Measurements from ENCODE around the gene MESP1.
A peak's percentile ranks its signal among the peaks of the same experiment; 100 is the strongest.

The MESP1 gene

GRCh38 chr15:89732451-89733172 is 18.4 kb downstream of the MESP1 start:
- Histone ChIP-seq H2BK12ac (ENCODE audit: low read length) (no peak overlapping the region), H3K14ac (ENCODE audit: low read length) (no peak overlapping the region), H2BK120ac (ENCODE audit: low read depth, low read length) (no peak overlapping the region), H3K79me1 (ENCODE audit: low read depth, low read length) (no peaks in the 10 kb centered on the region), H3K9me3 (replicated peaks in 1 of 2; ENCODE audit: control insufficient read depth in 2 of 2, insufficient read depth in 1 of 2, low read depth in 1 of 2, low read length in 2 of 2) (no peaks in the 10 kb centered on the region), H3K4ac (ENCODE audit: low read length) (no peak overlapping the region), H4K91ac (ENCODE audit: low read depth, low read length, poor library complexity) (no peak overlapping the region), H3K27ac (replicated peaks; ENCODE audit: low read length) (no peak overlapping the region), H2AK5ac (ENCODE audit: low read depth, low read length) (no peak overlapping the region), H2BK5ac (ENCODE audit: low read length) (no peak overlapping the region), H3K18ac (ENCODE audit: low read length) (no peak overlapping the region), H2AFZ (ENCODE audit: low read length) (no peak overlapping the region), H3K9ac (ENCODE audit: low read depth, low read length, poor library complexity) (peak overlapping the region; percentile 72), H3K23ac (ENCODE audit: low read depth, low read length, poor library complexity) (no peak overlapping the region), H3K36me3 (replicated peaks in 1 of 2; ENCODE audit: control insufficient read depth in 2 of 2, insufficient read depth in 2 of 2, low read length in 2 of 2) (no peaks in the 10 kb centered on the region), H3K4me1 (ENCODE audit: control insufficient read depth in 2 of 2, insufficient read depth in 1 of 2, low read depth in 1 of 2, low read length in 2 of 2) (no peaks in the 10 kb centered on the region), H4K8ac (ENCODE audit: low read depth, low read length) (no peak overlapping the region), H3K27me3 (ENCODE audit: control insufficient read depth in 3 of 3, insufficient read depth in 3 of 3, low read depth in 1 of 3, low read length in 3 of 3) (peaks cover 0 to 47% (median 0%) of the 10 kb centered on the region in 3 experiments), H2BK15ac (ENCODE audit: low read length) (no peak overlapping the region), H3K4me2 (ENCODE audit: insufficient read depth, low read length, poor library complexity, severe bottlenecking) (no peak overlapping the region), H3K4me3 (ENCODE audit: low read length in 2 of 2) (no peak overlapping the region)
- no CpG with 5 or more reads among the region's 8 CpGs for WGBS, 2 donors (ENCODE audit: extremely low coverage in 2 of 2, insufficient read length in 2 of 2, insufficient replicate concordance in 1 of 2)
- DNase-seq (ENCODE audit: low spot score): no peak

- H3K4me2 ChIP-seq (ENCODE audit: insufficient read depth, low read length, poor library complexity, severe bottlenecking): no peak overlapping the region
- no peaks in the 10 kb centered on the region for H3K79me1 ChIP-seq (ENCODE audit: low read depth, low read length)
- no peak overlapping the region for H3K4ac ChIP-seq (ENCODE audit: low read length)
- H3K4me1 ChIP-seq (ENCODE audit: control insufficient read depth in 2 of 2, insufficient read depth in 1 of 2, low read depth in 1 of 2, low read length in 2 of 2): no peaks in the 10 kb centered on the region
- no peak overlapping the region for H4K8ac ChIP-seq (ENCODE audit: low read depth, low read length)
- no peak overlapping the region for H4K91ac ChIP-seq (ENCODE audit: low read depth, low read length, poor library complexity)
- no peak overlapping the region for H2AK5ac ChIP-seq (ENCODE audit: low read depth, low read length)
- no peak overlapping the region for H2AFZ ChIP-seq (ENCODE audit: low read length)
- no peak overlapping the region for H3K18ac ChIP-seq (ENCODE audit: low read length)
- no peak overlapping the region for H3K4me3 ChIP-seq (ENCODE audit: low read length in 2 of 2)
- H2BK12ac ChIP-seq (ENCODE audit: low read length): no peak overlapping the region
- no peak overlapping the region for H2BK120ac ChIP-seq (ENCODE audit: low read depth, low read length)
- no peak overlapping the region for H3K27ac ChIP-seq (replicated peaks; ENCODE audit: low read length)
- no peak overlapping the region for H3K9ac ChIP-seq (ENCODE audit: low read depth, low read length, poor library complexity)
- H2BK15ac ChIP-seq (ENCODE audit: low read length): no peak overlapping the region
- no peak overlapping the region for H3K14ac ChIP-seq (ENCODE audit: low read length)
- DNase-seq (ENCODE audit: low spot score): no peak
- peaks cover 0 to 50% (median 0%) of the 10 kb centered on the region in 3 experiments for H3K27me3 ChIP-seq (ENCODE audit: control insufficient read depth in 3 of 3, insufficient read depth in 3 of 3, low read depth in 1 of 3, low read length in 3 of 3)
- no peaks in the 10 kb centered on the region for H3K9me3 ChIP-seq (replicated peaks in 1 of 2; ENCODE audit: control insufficient read depth in 2 of 2, insufficient read depth in 1 of 2, low read depth in 1 of 2, low read length in 2 of 2)
- H3K36me3 ChIP-seq (replicated peaks in 1 of 2; ENCODE audit: control insufficient read depth in 2 of 2, insufficient read depth in 2 of 2, low read length in 2 of 2): no peaks in the 10 kb centered on the region
- peak overlapping the region; percentile 27 for H3K23ac ChIP-seq (ENCODE audit: low read depth, low read length, poor library complexity)
- H2BK5ac ChIP-seq (ENCODE audit: low read length): no peak overlapping the region
- no CpG with 5 or more reads among the region's 5 CpGs for WGBS, 2 donors (ENCODE audit: extremely low coverage in 2 of 2, insufficient read length in 2 of 2, insufficient replicate concordance in 1 of 2)
Measured at GRCh38 chr15:89731275-89731674, 19.8 kb downstream of the MESP1 start.

GRCh38 chr15:89728254-89728653 is 22.8 kb downstream of the MESP1 start:
- no CpG with 5 or more reads among the region's 2 CpGs for WGBS, 2 donors (ENCODE audit: extremely low coverage in 2 of 2, insufficient read length in 2 of 2, insufficient replicate concordance in 1 of 2)
- Histone ChIP-seq H2BK120ac (ENCODE audit: low read depth, low read length) (no peak overlapping the region), H3K9me3 (replicated peaks in 1 of 2; ENCODE audit: control insufficient read depth in 2 of 2, insufficient read depth in 1 of 2, low read depth in 1 of 2, low read length in 2 of 2) (peaks cover 0 to 3% of the 10 kb centered on the region in 2 donors), H3K18ac (ENCODE audit: low read length) (no peak overlapping the region), H3K27me3 (ENCODE audit: control insufficient read depth in 3 of 3, insufficient read depth in 3 of 3, low read depth in 1 of 3, low read length in 3 of 3) (peaks cover 0 to 32% (median 0%) of the 10 kb centered on the region in 3 experiments), H3K79me1 (ENCODE audit: low read depth, low read length) (no peaks in the 10 kb centered on the region), H3K4ac (ENCODE audit: low read length) (no peak overlapping the region), H4K8ac (ENCODE audit: low read depth, low read length) (no peak overlapping the region), H2BK5ac (ENCODE audit: low read length) (no peak overlapping the region), H2BK12ac (ENCODE audit: low read length) (no peak overlapping the region), H3K4me2 (ENCODE audit: insufficient read depth, low read length, poor library complexity, severe bottlenecking) (no peak overlapping the region), H3K9ac (ENCODE audit: low read depth, low read length, poor library complexity) (no peak overlapping the region), H3K36me3 (replicated peaks in 1 of 2; ENCODE audit: control insufficient read depth in 2 of 2, insufficient read depth in 2 of 2, low read length in 2 of 2) (no peaks in the 10 kb centered on the region), H3K23ac (ENCODE audit: low read depth, low read length, poor library complexity) (no peak overlapping the region), H4K91ac (ENCODE audit: low read depth, low read length, poor library complexity) (no peak overlapping the region), H3K4me3 (ENCODE audit: low read length in 2 of 2) (no peak overlapping the region), H3K4me1 (ENCODE audit: control insufficient read depth in 2 of 2, insufficient read depth in 1 of 2, low read depth in 1 of 2, low read length in 2 of 2) (no peaks in the 10 kb centered on the region), H2AFZ (ENCODE audit: low read length) (no peak overlapping the region), H3K27ac (replicated peaks; ENCODE audit: low read length) (no peak overlapping the region), H3K14ac (ENCODE audit: low read length) (no peak overlapping the region), H2BK15ac (ENCODE audit: low read length) (no peak overlapping the region), H2AK5ac (ENCODE audit: low read depth, low read length) (no peak overlapping the region)
- no peak for DNase-seq (ENCODE audit: low spot score)

GRCh38 chr15:89725064-89725463 is 26.0 kb downstream of the MESP1 start:
- Histone ChIP-seq H3K4me1 (ENCODE audit: control insufficient read depth in 2 of 2, insufficient read depth in 1 of 2, low read depth in 1 of 2, low read length in 2 of 2) (no peaks in the 10 kb centered on the region), H3K4ac (ENCODE audit: low read length) (no peak overlapping the region), H2AFZ (ENCODE audit: low read length) (no peak overlapping the region), H3K27me3 (ENCODE audit: control insufficient read depth in 3 of 3, insufficient read depth in 3 of 3, low read depth in 1 of 3, low read length in 3 of 3) (peaks cover 0 to 28% (median 0%) of the 10 kb centered on the region in 3 experiments), H3K36me3 (replicated peaks in 1 of 2; ENCODE audit: control insufficient read depth in 2 of 2, insufficient read depth in 2 of 2, low read length in 2 of 2) (no peaks in the 10 kb centered on the region), H4K8ac (ENCODE audit: low read depth, low read length) (no peak overlapping the region), H3K79me1 (ENCODE audit: low read depth, low read length) (no peaks in the 10 kb centered on the region), H2AK5ac (ENCODE audit: low read depth, low read length) (no peak overlapping the region), H3K4me3 (ENCODE audit: low read length in 2 of 2) (no peak overlapping the region), H3K9me3 (replicated peaks in 1 of 2; ENCODE audit: control insufficient read depth in 2 of 2, insufficient read depth in 1 of 2, low read depth in 1 of 2, low read length in 2 of 2) (peaks cover 1 to 3% of the 10 kb centered on the region in 2 donors), H4K91ac (ENCODE audit: low read depth, low read length, poor library complexity) (no peak overlapping the region), H3K27ac (replicated peaks; ENCODE audit: low read length) (no peak overlapping the region), H3K9ac (ENCODE audit: low read depth, low read length, poor library complexity) (no peak overlapping the region), H3K18ac (ENCODE audit: low read length) (no peak overlapping the region), H2BK15ac (ENCODE audit: low read length) (no peak overlapping the region), H3K4me2 (ENCODE audit: insufficient read depth, low read length, poor library complexity, severe bottlenecking) (no peak overlapping the region), H2BK120ac (ENCODE audit: low read depth, low read length) (no peak overlapping the region), H3K14ac (ENCODE audit: low read length) (no peak overlapping the region), H2BK5ac (ENCODE audit: low read length) (no peak overlapping the region), H3K23ac (ENCODE audit: low read depth, low read length, poor library complexity) (no peak overlapping the region), H2BK12ac (ENCODE audit: low read length) (no peak overlapping the region)
- no CpG with 5 or more reads among the region's 1 CpG for WGBS, 2 donors (ENCODE audit: extremely low coverage in 2 of 2, insufficient read length in 2 of 2, insufficient replicate concordance in 1 of 2)
- no peak for DNase-seq (ENCODE audit: low spot score)
